HG02588 (cell line): ENCODE results near the gene RBM3.

ENCODE experiments used
- ATAC-seq: cut with Tn5 transposase; IDR thresholded peaks from one replicate; pipeline ENCODE4 v1.9.1; 2021; ENCODE audit warnings: mild to moderate bottlenecking, moderate library complexity; ENCODE audit not compliant: unreplicated experiment

The RBM3 gene

DNA sequence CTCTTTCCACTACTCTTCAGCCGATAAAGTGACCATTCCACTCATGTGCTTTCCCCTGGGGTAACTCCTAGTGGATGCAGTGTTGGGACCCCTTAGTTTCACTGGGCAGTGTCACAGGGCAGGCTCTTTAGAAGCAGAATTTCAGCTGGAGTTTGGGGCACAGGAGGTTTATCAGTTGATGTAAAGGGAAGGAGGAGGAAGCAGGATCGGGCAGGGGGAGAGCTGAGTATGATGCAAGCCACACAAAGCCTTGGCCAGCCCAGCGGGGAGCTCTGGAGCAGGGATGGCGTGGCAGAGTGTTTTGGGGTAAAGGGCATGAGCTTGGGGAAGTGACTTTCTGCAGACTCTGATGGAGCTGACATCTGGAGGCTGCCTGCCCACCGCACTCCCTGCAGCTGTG lies 42.3 kb downstream of the RBM3 start:
- ATAC-seq: no peak

GRCh38 chrX:48617542-48618340 lies 43.5 kb downstream of the RBM3 start:
- ATAC-seq: no peak

GRCh38 chrX:48626401-48627298 lies 52.4 kb downstream of the RBM3 start:
- no peak for ATAC-seq
